AG04449 (cell line): ENCODE data around the gene DECR2.
"Not testable (repeated sequence)": the region's sequence is repeated elsewhere in the genome, so short reads cannot be mapped to it uniquely, and the experiment has no call there.

Source experiments
- CTCF ChIA-PET: fragments of 350-600 bp; formaldehyde crosslinking; extraction: SDS; loops from one replicate; lab custom pipeline; 2021; ENCODE audit warnings: antibody characterized with exemption; lab: Yijun Ruan, JAX
- POLR2A ChIA-PET: fragments of 400-600, 350-600 bp; formaldehyde crosslinking; extraction: SDS; loops from one replicate; lab custom pipeline; 2020; ENCODE audit warnings: antibody characterized with exemption, inconsistent platforms; lab: Yijun Ruan, JAX
- DNase-seq: peaks from one replicate; pipeline ENCODE4 v3.0.0-alpha.2; 2010; ENCODE audit warnings: low read depth, low spot score
- H3K4me3 ChIP-seq: 2 replicates; pipeline ENCODE4 v1.5.1; 2011; ENCODE audit warnings: low read depth, mild to moderate bottlenecking, control low read depth, low read length
- CTCF ChIP-seq: IDR thresholded peaks from one replicate; pipeline ENCODE4 v1.5.1; 2011; ENCODE audit warnings: mild to moderate bottlenecking, moderate library complexity, low read length, control low read depth, inconsistent platforms; ENCODE audit not compliant: insufficient read depth; ENCODE audit errors: missing control alignments

The DECR2 gene

DNA sequence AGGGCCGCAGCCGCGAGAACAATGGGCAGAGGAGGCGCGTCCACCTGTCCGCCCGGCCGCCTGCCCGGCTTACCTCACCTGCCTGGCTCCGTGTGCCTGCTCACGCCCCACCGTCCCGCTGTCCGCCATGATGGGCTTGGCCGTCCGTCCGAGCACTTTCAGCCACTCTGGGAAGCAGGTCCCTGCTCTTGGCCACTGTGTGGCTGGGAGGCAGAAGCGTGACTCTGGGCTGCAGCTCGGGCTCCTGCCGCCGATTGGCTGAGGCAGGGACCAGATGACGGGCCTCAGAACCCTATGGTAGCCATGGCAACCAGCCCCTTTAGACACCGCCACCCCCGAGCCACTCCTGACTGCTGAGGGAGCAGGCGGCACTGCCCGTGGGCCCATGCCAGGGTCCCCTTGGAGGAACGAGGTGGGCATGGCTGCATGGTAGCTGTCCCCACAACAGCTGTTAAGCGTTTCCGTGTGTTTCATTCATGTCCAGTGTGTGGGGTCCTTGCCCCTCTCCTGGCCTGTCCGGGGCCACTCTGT is 40.3 kb upstream of the DECR2 start:
- no peak for TF ChIP-seq CTCF
- DNase-seq, result no peak
- ChIA-PET POLR2A (no interaction called here), CTCF (interaction anchor here (0.7 to 3.8 kb wide), 14 partner anchors 7 to 300 kb away, joined by 3 to 44 read pairs (median 4); partner anchors contain the start of genes AXIN1, MRPL28 and RHBDF1)
- H3K4me3 ChIP-seq, result no peak overlapping the region

DNA sequence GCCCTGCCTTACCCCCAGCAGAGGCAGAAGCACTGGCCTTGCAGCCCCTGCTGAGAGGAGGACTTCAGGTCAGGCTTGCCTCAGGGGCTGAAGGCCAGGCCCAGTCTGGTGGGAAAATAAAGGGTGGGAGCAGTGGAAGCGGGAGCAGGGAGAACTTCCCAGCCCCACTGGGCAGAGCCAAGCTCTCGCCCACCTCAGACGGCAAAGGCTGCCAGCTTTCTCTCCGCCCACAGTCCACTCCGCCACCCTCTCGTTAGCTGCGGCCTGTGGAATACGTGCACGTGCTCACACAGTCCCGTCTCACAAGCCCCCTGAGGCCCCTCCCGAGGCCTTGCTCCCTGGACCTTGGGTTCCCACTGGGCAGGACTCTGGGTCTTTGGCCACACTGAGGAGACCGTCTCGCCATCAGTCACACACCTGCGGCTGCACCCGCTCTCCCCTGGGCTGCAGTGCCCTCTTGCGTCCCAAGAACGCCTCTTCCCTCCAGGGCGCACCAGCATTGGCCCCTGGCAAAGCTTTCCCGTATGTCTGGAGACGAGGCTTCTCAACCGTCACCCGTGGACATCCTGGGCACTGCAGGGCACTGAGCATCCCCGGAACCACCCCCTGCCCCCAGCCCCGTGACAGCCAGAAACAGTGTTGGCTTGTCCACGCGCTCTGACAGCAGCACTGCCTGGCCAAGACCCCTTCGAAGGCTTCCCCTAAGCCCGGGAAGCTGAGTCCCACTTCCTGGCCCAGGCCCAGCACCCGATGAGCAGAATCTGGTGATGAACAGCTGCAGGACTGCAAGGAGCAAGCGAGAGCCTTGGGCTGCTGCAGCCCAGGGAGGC is 39.6 kb upstream of the DECR2 start:
- no peak overlapping the region for H3K4me3 ChIP-seq
- peak; percentile 88 for TF ChIP-seq CTCF
- CTCF ChIA-PET, result interaction anchor here (0.7 to 3.8 kb wide), 20 partner anchors 8 to 301 kb away, joined by 3 to 44 read pairs (median 4); partner anchors contain the start of genes AXIN1, FAM234A, MRPL28 and RHBDF1
- POLR2A ChIA-PET, result no interaction called here
- DNase-seq, result no peak

GRCh38 chr16:362702-362999 is 39.0 kb upstream of the DECR2 start:
- H3K4me3 ChIP-seq, DNase-seq, POLR2A ChIA-PET: not testable (repeated sequence)
- CTCF ChIA-PET, result interaction anchor here (0.7 to 3.8 kb wide), 16 partner anchors 9 to 301 kb away, joined by 3 to 44 read pairs (median 4); partner anchors contain the start of genes AXIN1, FAM234A and RHBDF1

- ChIA-PET POLR2A (no interaction called here), CTCF (interaction anchor here (0.8 to 3.8 kb wide), 9 partner anchors 9 to 298 kb away, joined by 3 to 44 read pairs (median 6); partner anchors contain the start of genes AXIN1 and FAM234A)
- TF ChIP-seq CTCF, result no peak
- DNase-seq, result no peak
- H3K4me3 ChIP-seq, result no peak overlapping the region
These were observed 38.4 kb upstream of the DECR2 start for GRCh38 chr16:363110-363765.

DNA sequence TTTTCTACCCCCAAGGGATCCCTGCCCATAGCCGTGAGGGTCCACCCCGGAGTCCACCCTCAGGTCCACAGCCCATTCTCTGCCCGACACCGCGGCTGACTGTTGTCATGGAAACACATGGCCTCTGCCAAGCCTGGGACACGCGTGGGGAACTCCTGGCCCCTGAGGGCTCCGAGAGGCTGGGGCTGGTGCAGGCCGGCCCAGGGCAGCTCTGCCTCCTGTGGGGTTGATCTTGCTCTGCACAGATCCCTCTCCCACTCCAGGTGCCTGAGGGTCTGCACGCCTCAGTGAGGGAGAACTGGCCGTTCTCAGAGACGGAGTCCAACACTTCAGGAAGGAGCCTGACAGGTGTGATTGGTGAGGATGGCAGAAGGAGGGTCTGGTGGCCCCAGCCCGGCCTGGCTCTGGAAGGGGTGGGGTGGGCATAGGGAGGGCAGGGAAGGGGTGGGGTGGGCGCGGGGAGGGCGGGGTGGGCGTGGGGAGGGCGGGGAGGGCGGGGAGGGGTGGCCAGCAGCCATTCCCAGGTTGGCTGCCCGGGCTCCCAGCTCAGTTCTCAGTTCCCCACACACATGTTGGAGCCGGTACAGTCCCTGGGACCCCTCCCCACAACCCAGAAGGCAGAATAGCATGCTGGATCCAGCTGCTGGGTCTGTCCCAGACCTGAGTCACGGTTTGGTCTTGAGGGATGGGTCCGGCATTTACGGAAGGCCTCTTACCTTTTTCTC is 37.8 kb upstream of the DECR2 start:
- ChIA-PET CTCF (interaction anchor here (2.2 to 3.8 kb wide), 3 partner anchors 183 to 267 kb away, joined by 4 to 44 read pairs (median 10); no protein-coding TSS in a partner anchor), POLR2A (no interaction called here)
- no peak for TF ChIP-seq CTCF
- H3K4me3 ChIP-seq, result no peak overlapping the region
- no peak for DNase-seq
